Glutamatergic neuron (in vitro differentiated cells): ENCODE data around the gene TMEM266. TPM values are rescaled to one million over a fixed set of nuclear protein-coding genes. Genes with fewer than 3 reads are reported as not detected.

Source experiments
- DNase-seq: peaks from one replicate; pipeline ENCODE4 v3.0.0; 2022
- H3K27ac Mint-ChIP-seq: one replicate; pipeline ENCODE4 v1.8.0; 2020; ENCODE audit warnings: mild to moderate bottlenecking, mixed read lengths, inconsistent platforms; ENCODE audit not compliant: unreplicated experiment
- H3K27me3 Mint-ChIP-seq: one replicate; pipeline ENCODE4 v1.8.0; 2020; ENCODE audit warnings: mild to moderate bottlenecking, moderate library complexity, mixed read lengths, inconsistent platforms; ENCODE audit not compliant: unreplicated experiment
- H3K36me3 Mint-ChIP-seq: one replicate; pipeline ENCODE4 v1.8.0; 2020; ENCODE audit warnings: mild to moderate bottlenecking, mixed read lengths, inconsistent platforms; ENCODE audit not compliant: unreplicated experiment
- H3K4me1 Mint-ChIP-seq: one replicate; pipeline ENCODE4 v1.8.0; 2020; ENCODE audit warnings: mild to moderate bottlenecking, low read depth, mixed read lengths, inconsistent platforms; ENCODE audit not compliant: unreplicated experiment
- H3K4me3 Mint-ChIP-seq: one replicate; pipeline ENCODE4 v1.8.0; 2020; ENCODE audit warnings: mild to moderate bottlenecking, mixed read lengths, inconsistent platforms; ENCODE audit not compliant: unreplicated experiment
- H3K9me3 Mint-ChIP-seq: one replicate; pipeline ENCODE4 v1.8.0; 2020; ENCODE audit warnings: mild to moderate bottlenecking, moderate library complexity, mixed read lengths, inconsistent platforms; ENCODE audit not compliant: unreplicated experiment
- total RNA-seq: library from RNA; stranded (reverse); fragmentation: NEBNext Ultra II Directional; extraction: Animal tissue kit (Norgen Biotek cat#: 25700); gene quantifications from one replicate; pipeline ENCODE4 v1.2.1, GENCODE V29; 2021; ENCODE audit not compliant: unreplicated experiment
- TF ChIP-seq, protein P1 (sequence below): fragments of 200-600 bp; sonication (generic); IDR thresholded peaks from one replicate; pipeline ENCODE4 v1.5.0; 2021; ENCODE audit not compliant: partially characterized antibody, unreplicated experiment

TMEM266 gene
- total RNA-seq, 1 donor from 2014 or later = 1.3 TPM

DNA sequence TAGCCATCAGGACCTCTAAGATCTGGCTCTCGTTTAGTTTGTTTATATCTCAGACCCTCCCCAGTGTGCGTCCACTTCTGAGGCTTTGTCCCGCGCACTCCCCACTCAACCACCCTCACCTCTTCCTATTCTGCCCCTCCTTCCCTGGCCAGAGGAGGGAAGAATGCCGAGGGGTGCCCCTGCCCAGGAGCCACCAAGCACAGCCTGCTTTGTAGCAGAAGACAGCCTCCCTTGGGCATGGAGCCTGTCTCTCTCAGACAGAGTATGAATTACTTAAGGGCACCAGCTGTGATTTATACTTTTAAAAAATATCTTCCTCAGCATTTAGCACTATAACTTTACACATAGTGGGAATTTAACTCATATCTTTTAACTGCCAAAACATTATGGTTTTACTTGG is 6.0 kb downstream of the TMEM266 start:
- H3K4me3 Mint-ChIP-seq = no peak overlapping the region
- peaks cover 2% of the 10 kb centered on the region for H3K9me3 Mint-ChIP-seq
- TF ChIP-seq, protein P1, sequence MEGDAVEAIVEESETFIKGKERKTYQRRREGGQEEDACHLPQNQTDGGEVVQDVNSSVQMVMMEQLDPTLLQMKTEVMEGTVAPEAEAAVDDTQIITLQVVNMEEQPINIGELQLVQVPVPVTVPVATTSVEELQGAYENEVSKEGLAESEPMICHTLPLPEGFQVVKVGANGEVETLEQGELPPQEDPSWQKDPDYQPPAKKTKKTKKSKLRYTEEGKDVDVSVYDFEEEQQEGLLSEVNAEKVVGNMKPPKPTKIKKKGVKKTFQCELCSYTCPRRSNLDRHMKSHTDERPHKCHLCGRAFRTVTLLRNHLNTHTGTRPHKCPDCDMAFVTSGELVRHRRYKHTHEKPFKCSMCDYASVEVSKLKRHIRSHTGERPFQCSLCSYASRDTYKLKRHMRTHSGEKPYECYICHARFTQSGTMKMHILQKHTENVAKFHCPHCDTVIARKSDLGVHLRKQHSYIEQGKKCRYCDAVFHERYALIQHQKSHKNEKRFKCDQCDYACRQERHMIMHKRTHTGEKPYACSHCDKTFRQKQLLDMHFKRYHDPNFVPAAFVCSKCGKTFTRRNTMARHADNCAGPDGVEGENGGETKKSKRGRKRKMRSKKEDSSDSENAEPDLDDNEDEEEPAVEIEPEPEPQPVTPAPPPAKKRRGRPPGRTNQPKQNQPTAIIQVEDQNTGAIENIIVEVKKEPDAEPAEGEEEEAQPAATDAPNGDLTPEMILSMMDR = no peak
- H3K36me3 Mint-ChIP-seq = no peaks in the 10 kb centered on the region
- DNase-seq = no peak
- H3K4me1 Mint-ChIP-seq = peaks cover 12% of the 10 kb centered on the region
- no peak overlapping the region for H3K27ac Mint-ChIP-seq
- peaks cover 2% of the 10 kb centered on the region for H3K27me3 Mint-ChIP-seq

DNA sequence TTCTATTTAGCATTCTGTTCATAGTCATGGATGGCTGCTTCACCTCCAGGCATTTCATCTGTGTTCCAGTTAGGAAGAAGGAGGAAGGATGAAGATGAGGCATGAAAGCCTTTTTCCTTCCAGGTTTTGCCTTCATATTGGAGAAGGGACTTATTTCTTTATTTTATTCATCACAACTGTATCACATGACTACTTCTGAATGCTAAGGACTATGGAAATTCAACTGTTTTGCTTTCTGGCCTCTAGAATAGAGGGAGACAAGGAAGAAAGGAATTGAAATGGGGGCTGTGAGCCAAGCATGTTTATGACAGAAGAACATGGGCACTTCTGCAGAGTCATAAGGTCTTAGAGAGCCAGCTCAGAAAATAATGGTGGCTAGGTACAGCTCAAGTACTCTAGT is 10.4 kb downstream of the TMEM266 start:
- no peaks in the 10 kb centered on the region for H3K9me3 Mint-ChIP-seq
- no peak for DNase-seq

DNA sequence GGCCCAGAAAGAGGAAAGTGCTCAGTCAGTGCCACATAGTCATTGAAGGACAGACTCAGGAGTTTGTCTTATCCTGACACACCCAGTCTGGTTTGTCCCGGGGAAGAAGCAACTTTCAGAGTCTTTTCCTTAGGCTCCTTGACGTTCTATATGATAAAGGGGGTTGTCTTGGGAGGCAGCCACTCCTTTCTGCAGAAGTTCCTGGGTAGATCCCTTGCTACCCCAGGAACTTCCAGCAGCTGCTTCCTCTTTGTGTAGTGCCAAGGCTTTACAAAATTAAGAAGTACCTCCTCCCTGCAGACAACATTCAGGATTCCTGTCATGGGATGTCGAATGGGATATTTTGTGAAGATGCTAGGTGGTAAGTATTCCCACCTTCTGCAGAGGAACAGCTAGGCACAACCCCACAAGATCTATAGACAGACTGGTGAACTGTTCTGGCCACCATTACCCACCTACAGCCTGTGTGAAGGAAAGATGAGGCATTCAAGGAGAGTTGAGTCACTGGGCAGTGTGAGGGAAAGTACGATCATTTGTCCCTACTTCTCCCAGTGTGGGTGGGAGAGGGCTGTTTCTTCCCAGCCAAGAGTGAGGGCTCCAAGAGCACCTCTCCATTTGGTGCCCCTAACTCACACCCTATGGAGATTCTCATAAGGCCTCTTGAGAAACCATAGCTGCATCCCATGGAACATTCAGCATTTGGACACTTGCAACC is 11.3 kb downstream of the TMEM266 start:
- Mint-ChIP-seq H3K36me3 (no peaks in the 10 kb centered on the region), H3K27ac (no peak overlapping the region), H3K9me3 (no peaks in the 10 kb centered on the region), H3K4me3 (no peak overlapping the region), H3K4me1 (peaks cover 5% of the 10 kb centered on the region), H3K27me3 (no peaks in the 10 kb centered on the region)
- TF ChIP-seq, protein P1 = no peak
- no peak for DNase-seq

More for the DNA sequence above, 10.4 kb downstream of the TMEM266 start:
- H3K27me3 Mint-ChIP-seq = no peaks in the 10 kb centered on the region
- no peaks in the 10 kb centered on the region for H3K36me3 Mint-ChIP-seq
- peaks cover 7% of the 10 kb centered on the region for H3K4me1 Mint-ChIP-seq
- H3K27ac Mint-ChIP-seq = no peak overlapping the region
- TF ChIP-seq, protein P1 = no peak
- H3K4me3 Mint-ChIP-seq = no peak overlapping the region

DNA sequence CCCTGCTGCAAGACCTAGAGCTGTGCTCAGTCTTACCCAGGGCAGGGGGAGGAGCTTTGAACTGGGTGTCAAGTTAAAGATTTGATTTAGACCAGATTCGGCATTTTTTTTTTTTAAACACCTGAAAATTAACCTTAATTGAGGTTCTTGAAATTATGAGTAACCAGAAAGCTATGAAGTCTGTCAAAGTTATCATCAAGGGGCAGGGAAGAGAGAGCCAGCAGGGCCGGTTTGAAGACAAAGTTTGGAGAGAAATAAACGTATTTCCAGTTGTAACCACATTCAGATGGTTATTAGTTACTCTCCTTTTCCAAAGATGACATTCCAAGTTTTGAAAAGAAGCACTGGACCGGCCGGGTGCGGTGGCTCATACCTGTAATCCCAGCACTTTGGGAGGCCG is 12.0 kb downstream of the TMEM266 start:
- Mint-ChIP-seq H3K27ac (no peak overlapping the region), H3K36me3 (no peaks in the 10 kb centered on the region), H3K4me1 (peaks cover under 1% of the 10 kb centered on the region), H3K9me3 (no peaks in the 10 kb centered on the region), H3K4me3 (no peak overlapping the region), H3K27me3 (no peaks in the 10 kb centered on the region)
- TF ChIP-seq, protein P1 = no peak
- no peak for DNase-seq

DNA sequence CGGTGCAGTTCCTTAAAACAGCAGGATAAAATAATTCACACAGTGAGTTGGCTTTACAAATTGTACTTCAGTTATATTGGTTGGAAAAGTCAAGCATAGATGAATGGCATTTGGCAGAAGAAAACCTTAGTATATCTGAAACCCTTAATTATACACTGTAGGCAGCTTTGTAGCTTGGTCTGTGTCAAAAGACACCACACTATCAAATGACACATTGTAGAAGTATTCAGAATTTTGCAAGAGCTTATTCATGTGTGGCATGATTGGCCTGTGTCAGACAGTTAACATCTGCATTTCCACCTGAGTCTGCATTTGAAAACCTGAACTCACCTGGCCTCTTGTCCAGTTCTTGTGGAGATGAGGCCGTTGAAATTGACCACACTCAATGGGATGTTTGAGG is 13.8 kb downstream of the TMEM266 start:
- Mint-ChIP-seq H3K9me3 (no peaks in the 10 kb centered on the region), H3K27me3 (no peaks in the 10 kb centered on the region), H3K4me3 (no peak overlapping the region), H3K36me3 (no peaks in the 10 kb centered on the region), H3K27ac (no peak overlapping the region), H3K4me1 (no peaks in the 10 kb centered on the region)
- no peak for DNase-seq
- TF ChIP-seq, protein P1 = no peak
